ENCODE results near the gene CHAF1B. TPM values are rescaled to one million over a fixed set of nuclear protein-coding genes. Genes with fewer than 3 reads are reported as not detected.
"Not testable (repeated sequence)": the region's sequence is repeated elsewhere in the genome, so short reads cannot be mapped to it uniquely, and the experiment has no call there.

Gene CHAF1B
- 1 to 10 TPM in 3 of 4 donors, under 1 TPM in 1; 0.89 to 4.1 (median 2.6) TPM for polyA plus RNA-seq
- long read RNA-seq, donor 1, full-length matches to known transcripts: 2 of 2 reads
- long read RNA-seq, donor 1, partial matches to known transcripts: 0 of 2 reads
- long read RNA-seq, donor 1, other reads (novel, unspliced or antisense): 0 of 2 reads
- long read RNA-seq, donor 2: 0 reads
- long read RNA-seq, donor 3, full-length matches to known transcripts: 1 of 1 reads
- long read RNA-seq, donor 3, partial matches to known transcripts: 0 of 1 reads
- long read RNA-seq, donor 3, other reads (novel, unspliced or antisense): 0 of 1 reads
- long read RNA-seq, donor 4: 0 reads
- long read RNA-seq, donor 5: 0 reads
- long read RNA-seq, donor 6: 0 reads
- long read RNA-seq, donor 7, full-length matches to known transcripts: 2 of 2 reads
- long read RNA-seq, donor 7, partial matches to known transcripts: 0 of 2 reads
- long read RNA-seq, donor 7, other reads (novel, unspliced or antisense): 0 of 2 reads
- long read RNA-seq, donor 8: 0 reads
- long read RNA-seq, donor 9: 0 reads
- long read RNA-seq, donor 10: 0 reads

DNA sequence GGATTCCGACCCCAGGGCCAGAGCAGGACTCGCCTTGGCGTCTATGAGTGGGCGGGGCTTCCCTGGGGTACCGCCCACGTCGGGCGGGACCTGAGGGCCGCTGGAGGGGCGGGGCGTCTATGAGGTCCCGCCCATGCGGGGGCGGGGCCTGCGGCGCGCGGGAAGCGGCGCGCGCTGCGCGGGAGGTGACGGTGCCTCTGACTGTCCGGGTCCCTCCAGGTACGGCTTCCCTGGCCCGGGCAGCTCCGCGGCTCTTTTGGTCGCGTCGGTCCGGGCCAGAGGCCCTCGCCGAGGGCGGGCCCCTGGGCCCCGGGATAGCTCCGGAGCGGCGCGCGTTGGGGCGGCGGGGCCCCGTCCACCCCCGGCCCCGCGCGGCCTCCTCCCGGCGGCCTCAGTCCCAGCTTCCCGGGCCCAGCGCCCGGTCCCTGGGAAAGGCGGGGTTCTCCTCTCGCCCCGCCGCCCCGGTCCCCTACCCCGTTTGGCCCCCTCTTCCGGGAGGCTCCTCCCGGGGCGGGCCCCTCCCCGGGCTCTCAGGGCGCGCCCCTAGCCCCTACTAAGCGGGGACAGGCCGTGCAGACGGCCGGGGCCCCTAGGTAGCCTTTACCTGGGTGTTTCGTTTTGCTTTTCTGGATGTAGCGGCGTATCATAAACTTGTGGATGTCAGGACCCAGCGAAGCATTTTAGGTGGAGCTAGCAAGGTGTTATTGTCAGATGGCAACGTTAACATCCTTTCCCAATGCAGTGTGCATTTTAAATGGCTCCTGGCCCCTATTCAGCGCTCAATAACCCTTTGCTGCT is at the start of gene CHAF1B:
Gene CHAF1B, plus strand, starts transcription at position 160 of the 798 bp plus-strand sequence. CDS start 745 bp downstream, outside the sequence.
- 0 to 1% (median 1%) methylated on average over 54 to 77 of the region's 77 CpGs for WGBS, 3 donors
- Histone ChIP-seq H3K9me3 (ENCODE audit: control insufficient read depth in 2 of 2, insufficient read depth in 1 of 2, low read depth in 1 of 2, low read length in 1 of 2) (no peaks in the 10 kb centered on the region), H3K36me3 (ENCODE audit: control insufficient read depth in 3 of 3, insufficient read depth in 2 of 3, low read depth in 1 of 3, low read length in 3 of 3) (peaks cover 0 to 4% (median 0%) of the 10 kb centered on the region in 3 donors), H3K27me3 (ENCODE audit: control insufficient read depth in 3 of 3, insufficient read depth in 3 of 3, low read length in 3 of 3) (no peaks in the 10 kb centered on the region), H3K4me3 (ENCODE audit: low read depth in 1 of 3, low read length in 3 of 3) (peak within 1 kb of the TSS; percentile 53 to 63 (median 54)), H3K27ac (ENCODE audit: low read depth in 1 of 3, low read length in 2 of 3) (peak within 1 kb of the TSS in 1 of 3 donors; percentile 16), H3K4me1 (ENCODE audit: control insufficient read depth in 3 of 3, insufficient read depth in 2 of 3, low read depth in 1 of 3, low read length in 2 of 3) (no peaks in the 10 kb centered on the region)
- DNase-seq (peak; percentile 78 to 89), FAIRE-seq (no peak)

DNA sequence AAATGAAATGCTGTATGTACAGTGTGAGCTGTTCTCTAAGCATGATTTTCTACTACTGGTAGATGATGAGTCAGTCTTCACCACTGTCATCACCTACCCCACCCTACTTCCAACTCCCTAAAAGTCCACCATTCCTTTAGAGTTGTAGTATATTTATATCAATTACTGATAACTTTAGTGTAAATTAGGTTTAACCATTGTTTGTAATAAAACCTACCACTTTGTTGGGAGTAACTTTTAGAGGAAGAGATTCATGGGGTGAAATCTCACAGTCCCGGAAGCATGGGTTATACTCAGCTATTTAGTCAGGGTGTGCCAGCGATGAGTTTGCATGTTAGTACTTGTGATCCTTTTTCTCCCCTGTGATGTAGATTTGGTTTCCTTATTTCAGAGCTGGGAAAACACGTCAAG is 48.1 kb upstream of the CHAF1B start:
- FAIRE-seq: no peak
- H3K27ac ChIP-seq (ENCODE audit: low read depth in 1 of 3, low read length in 2 of 3): no peak overlapping the region
- 89 to 98% (median 92%) methylated on average over 3 of the region's 3 CpGs for WGBS, 3 donors

DNA sequence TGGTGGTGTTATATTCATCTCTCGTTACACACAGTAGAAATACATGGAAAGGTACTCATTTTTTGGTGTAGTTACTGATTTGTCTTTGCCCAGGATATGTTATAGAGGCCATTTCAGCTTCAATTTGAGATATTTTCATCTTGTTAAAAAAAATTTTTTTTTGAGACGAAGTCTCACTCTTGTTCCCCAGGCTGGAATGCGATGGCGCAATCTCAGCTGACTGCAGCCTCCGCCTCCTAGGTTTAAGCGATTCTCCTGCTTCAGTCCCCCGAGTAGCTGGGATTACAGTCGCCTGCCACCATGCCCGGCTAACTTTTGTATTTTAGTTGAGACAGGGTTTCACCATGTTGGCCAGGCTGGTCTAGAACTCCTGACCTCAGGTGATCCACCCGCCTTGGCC is 46.2 kb upstream of the CHAF1B start:
- Histone ChIP-seq H3K36me3 (ENCODE audit: control insufficient read depth in 3 of 3, insufficient read depth in 2 of 3, low read depth in 1 of 3, low read length in 3 of 3) (peaks cover 2 to 47% (median 16%) of the 10 kb centered on the region in 3 donors), H3K4me1 (ENCODE audit: control insufficient read depth in 3 of 3, insufficient read depth in 2 of 3, low read depth in 1 of 3, low read length in 2 of 3) (no peaks in the 10 kb centered on the region), H3K27ac (ENCODE audit: low read depth in 1 of 3, low read length in 2 of 3) (no peak overlapping the region), H3K27me3 (ENCODE audit: control insufficient read depth in 3 of 3, insufficient read depth in 3 of 3, low read length in 3 of 3) (no peaks in the 10 kb centered on the region), H3K4me3 (ENCODE audit: low read depth in 1 of 3, low read length in 3 of 3) (no peak overlapping the region), H3K9me3 (ENCODE audit: control insufficient read depth in 2 of 2, insufficient read depth in 1 of 2, low read depth in 1 of 2, low read length in 1 of 2) (no peaks in the 10 kb centered on the region)
- no peak for FAIRE-seq
- 95 to 99% (median 96%) methylated on average over 10 of the region's 10 CpGs for WGBS, 3 donors
- DNase-seq: no peak

More for the DNA sequence above, 48.1 kb upstream of the CHAF1B start:
- peaks cover 0 to 35% (median 12%) of the 10 kb centered on the region in 3 donors for H3K36me3 ChIP-seq (ENCODE audit: control insufficient read depth in 3 of 3, insufficient read depth in 2 of 3, low read depth in 1 of 3, low read length in 3 of 3)
- H3K4me1 ChIP-seq (ENCODE audit: control insufficient read depth in 3 of 3, insufficient read depth in 2 of 3, low read depth in 1 of 3, low read length in 2 of 3): no peaks in the 10 kb centered on the region
- H3K27me3 ChIP-seq (ENCODE audit: control insufficient read depth in 3 of 3, insufficient read depth in 3 of 3, low read length in 3 of 3): no peaks in the 10 kb centered on the region
- DNase-seq: no peak
- no peaks in the 10 kb centered on the region for H3K9me3 ChIP-seq (ENCODE audit: control insufficient read depth in 2 of 2, insufficient read depth in 1 of 2, low read depth in 1 of 2, low read length in 1 of 2)
- H3K4me3 ChIP-seq (ENCODE audit: low read depth in 1 of 3, low read length in 3 of 3): no peak overlapping the region

DNA sequence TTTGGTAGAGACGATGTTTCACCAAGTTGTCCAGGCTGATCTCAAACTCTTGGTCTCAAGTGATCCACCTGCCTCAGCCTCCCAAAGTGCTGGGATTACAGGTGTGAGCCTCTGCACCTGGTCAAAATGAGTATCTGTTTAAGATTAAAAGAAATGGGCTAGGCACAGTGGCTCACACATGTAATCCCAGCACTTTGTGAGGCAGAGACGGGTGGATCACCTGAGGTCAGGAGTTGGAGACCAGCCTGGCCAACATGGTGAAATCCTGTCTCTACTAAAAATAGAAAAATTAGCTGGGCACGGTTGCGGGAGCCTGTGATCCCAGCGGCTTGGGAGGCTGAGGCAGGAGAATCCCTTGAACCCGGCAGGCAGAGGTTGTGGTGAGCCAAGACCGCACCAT is 42.6 kb upstream of the CHAF1B start:
- H3K27me3 ChIP-seq (ENCODE audit: control insufficient read depth in 3 of 3, insufficient read depth in 3 of 3, low read length in 3 of 3); H3K4me1 ChIP-seq (ENCODE audit: control insufficient read depth in 3 of 3, insufficient read depth in 2 of 3, low read depth in 1 of 3, low read length in 2 of 3); H3K27ac ChIP-seq (ENCODE audit: low read depth in 1 of 3, low read length in 2 of 3); FAIRE-seq; H3K4me3 ChIP-seq (ENCODE audit: low read depth in 1 of 3, low read length in 3 of 3); H3K9me3 ChIP-seq (ENCODE audit: control insufficient read depth in 2 of 2, insufficient read depth in 1 of 2, low read depth in 1 of 2, low read length in 1 of 2); DNase-seq: not testable (repeated sequence)
- 96 to 98% (median 97%) methylated on average over 7 of the region's 7 CpGs for WGBS, 3 donors
- H3K36me3 ChIP-seq (ENCODE audit: control insufficient read depth in 3 of 3, insufficient read depth in 2 of 3, low read depth in 1 of 3, low read length in 3 of 3): peaks cover 5 to 52% (median 23%) of the 10 kb centered on the region in 3 donors

DNA sequence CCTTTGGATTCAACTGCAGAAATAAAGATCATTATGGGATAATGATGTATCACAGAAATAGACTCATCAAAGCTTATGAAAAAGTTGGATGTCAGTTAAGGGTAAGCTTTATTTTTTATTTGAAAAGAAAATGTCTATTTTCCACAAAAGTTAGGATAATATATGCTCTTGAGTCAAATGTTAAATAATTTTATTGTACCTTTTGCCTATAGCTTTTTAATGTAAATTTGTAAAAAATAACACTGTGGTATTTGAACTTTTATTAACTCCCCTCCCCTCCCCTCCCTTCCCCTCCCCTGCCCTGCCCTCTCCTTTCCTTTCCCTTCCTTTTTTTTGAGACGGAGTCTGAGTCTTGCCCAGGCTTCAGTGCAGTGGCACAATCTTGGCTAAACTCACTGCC is 40.3 kb upstream of the CHAF1B start:
- H3K4me3 ChIP-seq (ENCODE audit: low read depth in 1 of 3, low read length in 3 of 3): no peak overlapping the region
- FAIRE-seq (no peak), DNase-seq (no peak)
- H3K9me3 ChIP-seq (ENCODE audit: control insufficient read depth in 2 of 2, insufficient read depth in 1 of 2, low read depth in 1 of 2, low read length in 1 of 2): no peaks in the 10 kb centered on the region
- H3K27me3 ChIP-seq (ENCODE audit: control insufficient read depth in 3 of 3, insufficient read depth in 3 of 3, low read length in 3 of 3): no peaks in the 10 kb centered on the region
- H3K36me3 ChIP-seq (ENCODE audit: control insufficient read depth in 3 of 3, insufficient read depth in 2 of 3, low read depth in 1 of 3, low read length in 3 of 3): peaks cover 12 to 58% (median 22%) of the 10 kb centered on the region in 3 donors
- 89 to 91% (median 90%) methylated on average over 1 of the region's 1 CpG for WGBS, 3 donors
- H3K4me1 ChIP-seq (ENCODE audit: control insufficient read depth in 3 of 3, insufficient read depth in 2 of 3, low read depth in 1 of 3, low read length in 2 of 3): no peaks in the 10 kb centered on the region
- no peak overlapping the region for H3K27ac ChIP-seq (ENCODE audit: low read depth in 1 of 3, low read length in 2 of 3)

DNA sequence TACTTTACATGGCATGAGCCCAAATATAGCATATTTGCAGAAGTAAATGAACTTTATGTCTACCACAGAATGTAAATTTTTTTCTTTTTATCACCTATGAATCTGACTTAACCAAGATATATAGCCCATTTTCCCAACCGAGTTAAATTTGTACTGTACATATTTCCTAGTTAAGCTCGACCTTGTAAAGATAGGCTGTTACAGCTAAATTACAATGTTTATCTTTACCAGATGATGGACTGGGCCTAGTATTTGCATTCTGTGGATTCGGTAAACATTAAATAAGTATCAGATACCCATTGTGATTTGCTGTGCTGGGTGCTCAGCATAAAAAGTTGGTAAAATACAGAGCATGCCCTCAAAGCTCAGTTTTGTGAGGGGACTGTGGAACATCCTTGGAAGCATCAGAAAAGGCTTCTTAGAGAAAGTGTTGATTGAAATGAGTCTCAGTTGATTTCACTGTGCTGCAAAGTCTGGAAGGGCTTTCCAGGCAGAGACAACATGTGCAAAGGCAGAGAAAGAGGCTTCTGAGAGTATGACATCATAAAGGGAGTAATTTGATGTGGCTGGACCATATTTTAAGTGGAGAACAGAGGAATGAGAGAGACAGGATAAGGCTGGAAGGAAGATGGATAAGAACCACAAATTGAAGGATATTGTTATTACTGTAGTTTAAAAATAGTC is 37.8 kb upstream of the CHAF1B start:
- FAIRE-seq: no peak
- WGBS, 3 donors: 73 to 79% (median 77%) methylated on average over 3 of the region's 3 CpGs
- Histone ChIP-seq H3K4me3 (ENCODE audit: low read depth in 1 of 3, low read length in 3 of 3) (no peak overlapping the region), H3K4me1 (ENCODE audit: control insufficient read depth in 3 of 3, insufficient read depth in 2 of 3, low read depth in 1 of 3, low read length in 2 of 3) (no peaks in the 10 kb centered on the region), H3K27ac (ENCODE audit: low read depth in 1 of 3, low read length in 2 of 3) (no peak overlapping the region), H3K9me3 (ENCODE audit: control insufficient read depth in 2 of 2, insufficient read depth in 1 of 2, low read depth in 1 of 2, low read length in 1 of 2) (no peaks in the 10 kb centered on the region), H3K36me3 (ENCODE audit: control insufficient read depth in 3 of 3, insufficient read depth in 2 of 3, low read depth in 1 of 3, low read length in 3 of 3) (peaks cover 13 to 54% (median 15%) of the 10 kb centered on the region in 3 donors), H3K27me3 (ENCODE audit: control insufficient read depth in 3 of 3, insufficient read depth in 3 of 3, low read length in 3 of 3) (no peaks in the 10 kb centered on the region)
- no peak for DNase-seq

DNA sequence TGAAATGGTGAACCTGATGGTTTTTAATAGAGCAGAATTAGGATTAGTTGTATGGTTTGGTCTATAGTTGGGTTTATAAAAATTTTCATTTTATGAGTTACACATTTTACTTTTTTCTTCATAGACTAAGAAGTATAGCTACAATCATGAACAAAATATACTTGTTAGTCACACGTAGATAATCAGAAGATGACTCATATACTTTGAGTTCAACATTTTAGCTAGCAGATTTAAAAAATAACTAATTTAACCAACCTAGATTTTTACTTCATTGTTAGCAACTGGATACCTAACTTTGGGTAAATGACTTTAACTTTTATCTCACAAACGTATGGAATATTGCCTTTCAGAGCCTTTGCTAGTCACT is 37.2 kb upstream of the CHAF1B start:
- H3K27ac ChIP-seq (ENCODE audit: low read depth in 1 of 3, low read length in 2 of 3): no peak overlapping the region
- no peaks in the 10 kb centered on the region for H3K9me3 ChIP-seq (ENCODE audit: control insufficient read depth in 2 of 2, insufficient read depth in 1 of 2, low read depth in 1 of 2, low read length in 1 of 2)
- peaks cover 12 to 53% (median 15%) of the 10 kb centered on the region in 3 donors for H3K36me3 ChIP-seq (ENCODE audit: control insufficient read depth in 3 of 3, insufficient read depth in 2 of 3, low read depth in 1 of 3, low read length in 3 of 3)
- H3K4me1 ChIP-seq (ENCODE audit: control insufficient read depth in 3 of 3, insufficient read depth in 2 of 3, low read depth in 1 of 3, low read length in 2 of 3): no peaks in the 10 kb centered on the region
- no peak for FAIRE-seq
- no peak for DNase-seq
- H3K4me3 ChIP-seq (ENCODE audit: low read depth in 1 of 3, low read length in 3 of 3): no peak overlapping the region
- WGBS, 3 donors: 86 to 90% (median 90%) methylated on average over 2 of the region's 2 CpGs
- no peaks in the 10 kb centered on the region for H3K27me3 ChIP-seq (ENCODE audit: control insufficient read depth in 3 of 3, insufficient read depth in 3 of 3, low read length in 3 of 3)

DNA sequence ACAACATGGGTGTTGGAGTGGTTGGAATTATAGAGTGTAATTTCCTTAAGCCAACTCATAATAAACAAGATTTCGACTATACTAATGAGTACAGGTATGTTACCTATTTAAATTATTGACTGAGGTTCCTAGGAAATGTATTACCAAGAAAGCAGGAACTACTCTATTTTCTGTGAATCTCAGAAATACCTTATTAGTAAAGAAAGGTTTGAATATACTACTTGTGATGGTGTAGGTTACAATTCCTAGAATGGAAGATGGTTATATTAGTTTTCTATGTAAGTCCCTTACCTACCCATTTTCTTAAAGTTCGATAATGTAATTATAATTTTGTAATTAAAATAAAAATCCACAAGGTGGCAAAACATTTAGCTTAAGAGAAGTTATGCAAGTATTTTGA is 35.9 kb upstream of the CHAF1B start:
- FAIRE-seq: no peak
- 94 to 98% (median 95%) methylated on average over 2 of the region's 2 CpGs for WGBS, 3 donors
- Histone ChIP-seq H3K27ac (ENCODE audit: low read depth in 1 of 3, low read length in 2 of 3) (no peak overlapping the region), H3K9me3 (ENCODE audit: control insufficient read depth in 2 of 2, insufficient read depth in 1 of 2, low read depth in 1 of 2, low read length in 1 of 2) (no peaks in the 10 kb centered on the region), H3K36me3 (ENCODE audit: control insufficient read depth in 3 of 3, insufficient read depth in 2 of 3, low read depth in 1 of 3, low read length in 3 of 3) (peaks cover 12 to 49% (median 13%) of the 10 kb centered on the region in 3 donors), H3K4me3 (ENCODE audit: low read depth in 1 of 3, low read length in 3 of 3) (no peak overlapping the region), H3K27me3 (ENCODE audit: control insufficient read depth in 3 of 3, insufficient read depth in 3 of 3, low read length in 3 of 3) (no peaks in the 10 kb centered on the region), H3K4me1 (ENCODE audit: control insufficient read depth in 3 of 3, insufficient read depth in 2 of 3, low read depth in 1 of 3, low read length in 2 of 3) (no peaks in the 10 kb centered on the region)
- DNase-seq: no peak
